PC-9 (cell line): ENCODE data around the gene SPRY2. TPM values are rescaled to one million over a fixed set of nuclear protein-coding genes. Genes with fewer than 3 reads are reported as not detected.
A peak's percentile ranks its signal among the peaks of the same experiment; 100 is the strongest.

ENCODE experiments used
- Bru-seq: library from RNA; stranded (reverse); fragments of 400-500 nt; gene quantifications from one replicate; lab custom pipeline; 2021; lab: Mats Ljungman, UMichigan
- BruChase-seq, 2 experiments: library from RNA; stranded (reverse); fragments of 400-500 nt; gene quantifications; one replicate each; lab custom pipeline; 2021; lab: Mats Ljungman, UMichigan
- BruUV-seq: library from RNA; stranded (reverse); fragments of 400-500 nt; replicated peaks from 2 replicates; lab custom pipeline; 2021; lab: Mats Ljungman, UMichigan
- CTCF ChIA-PET: fragments of 300-600 bp; sonication (Branson Sonifier 250); formaldehyde crosslinking; loops from one replicate; lab custom pipeline; 2022; ENCODE audit warnings: antibody characterized with exemption; lab: Charles Lee
- POLR2A ChIA-PET: fragments of 300-600 bp; sonication (Branson Sonifier 250); formaldehyde crosslinking; loops from one replicate; lab custom pipeline; 2022; ENCODE audit warnings: antibody characterized with exemption; ENCODE audit not compliant: unreplicated experiment; lab: Charles Lee
- DNase-seq, 2 experiments: peaks; one replicate each; pipeline versions ENCODE4 v3.0.0 to v3.0.0-alpha.2; 2015 to 2022; ENCODE audit warnings: mixed read lengths in 1 of 2
- H2AFZ ChIP-seq: fragments of 200-600 bp; sonication (generic); 2 replicates; pipeline ENCODE4 v1.8.1; 2017; ENCODE audit warnings: antibody characterized with exemption
- H3F3A ChIP-seq: fragments of 200-600 bp; sonication (generic); 2 replicates; pipeline ENCODE4 v1.8.1; 2017; ENCODE audit warnings: antibody characterized with exemption, mild to moderate bottlenecking, low read depth; ENCODE audit not compliant: insufficient read depth
- H3K27ac ChIP-seq: fragments of 200-600 bp; sonication (generic); 2 replicates; pipeline ENCODE4 v1.6.1; 2016; ENCODE audit warnings: mixed run types
- H3K27me3 ChIP-seq: fragments of 200-600 bp; sonication (generic); 2 replicates; pipeline ENCODE4 v1.6.1; 2016; ENCODE audit warnings: low read depth, mixed run types; ENCODE audit not compliant: insufficient read depth
- H3K36me3 ChIP-seq: fragments of 200-600 bp; sonication (generic); 2 replicates; pipeline ENCODE4 v1.6.1; 2016; ENCODE audit warnings: low read depth, mixed run types
- H3K4me1 ChIP-seq: fragments of 200-600 bp; sonication (generic); replicated peaks from 2 replicates; pipeline ENCODE4 v1.6.1; 2016; ENCODE audit warnings: mixed run types; ENCODE audit not compliant: insufficient read depth
- H3K4me2 ChIP-seq: fragments of 200-600 bp; sonication (generic); 2 replicates; pipeline ENCODE4 v1.6.1; 2017; ENCODE audit warnings: mixed run types
- H3K4me3 ChIP-seq: fragments of 200-600 bp; sonication (generic); 2 replicates; pipeline ENCODE4 v1.6.1; 2016; ENCODE audit warnings: mixed run types
- H3K79me2 ChIP-seq: fragments of 200-600 bp; sonication (generic); 2 replicates; pipeline ENCODE4 v1.6.1; 2017; ENCODE audit warnings: low read depth, mixed run types
- H3K9me2 ChIP-seq: fragments of 200-600 bp; sonication (generic); 2 replicates; pipeline ENCODE4 v1.8.1; 2017; ENCODE audit warnings: mild to moderate bottlenecking; ENCODE audit not compliant: insufficient read depth
- H3K9me3 ChIP-seq: fragments of 200-600 bp; sonication (generic); 2 replicates; pipeline ENCODE4 v1.8.1; 2016; ENCODE audit warnings: low read depth; ENCODE audit not compliant: insufficient read depth
- H4K20me1 ChIP-seq: fragments of 200-600 bp; sonication (generic); 2 replicates; pipeline ENCODE4 v1.8.1; 2017; ENCODE audit not compliant: insufficient read depth
- CTCF ChIP-seq: fragments of 200-600 bp; sonication (generic); conservative IDR thresholded peaks from 2 replicates; pipeline ENCODE4 v1.6.1; 2017; ENCODE audit warnings: mixed run types, antibody characterized with exemption, mild to moderate bottlenecking, moderate library complexity
- EZH2 ChIP-seq: fragments of 200-600 bp; sonication (generic); IDR thresholded peaks from 2 replicates; pipeline ENCODE4 v1.8.0; 2017; ENCODE audit warnings: antibody characterized with exemption, low read depth
- intact Hi-C: fragments of 100-400 bp; cut with micrococcal nuclease; formaldehyde crosslinking; loops from one replicate; pipeline ENCODE4 v1.10.0; 2022; ENCODE audit not compliant: unreplicated experiment
- long read RNA-seq: library from polyadenylated mRNA; stranded (forward); transcript quantifications from one replicate; pipeline ENCODE4 v2.0.0, GENCODE V29; 2022
- total RNA-seq: library from RNA; stranded (reverse); gene quantifications from 2 replicates; pipeline ENCODE4 v1.2.3, GENCODE V29; 2021

Gene SPRY2
- total RNA-seq, result 13.4 and 15.8 TPM in 2 replicates
- Bru-seq, nascent RNA, result percentile 94 among the genes with signal in this experiment
- BruChase-seq, experiment 1, labeled RNA remaining after a 2-hour chase, result percentile 95 among the genes with signal in this experiment
- percentile 61 among the genes with signal in this experiment for BruChase-seq, experiment 2, labeled RNA remaining after a 6-hour chase
- long read RNA-seq, transcript SPRY2-202 (2 exons, 2,111 nt), result major isoform, 11 of 12 reads
- long read RNA-seq, partial matches to known transcripts, result 0 of 12 reads
- long read RNA-seq, other reads (novel, unspliced or antisense), result 1 of 12 reads

- ChIA-PET CTCF (interaction anchor here (0.6 to 1.3 kb wide), 5 partner anchors 9 to 911 kb away, joined by 3 to 6 read pairs (median 4); no protein-coding TSS in a partner anchor), POLR2A (interaction anchor here (0.5 to 1.0 kb wide), 14 partner anchors 138 to 938 kb away, joined by 3 to 10 read pairs (median 5); no protein-coding TSS in a partner anchor)
- peak within 1 kb of the TSS; percentile 87 for H2AFZ ChIP-seq
- peak; percentile 85 to 91 for DNase-seq
- H3K36me3 ChIP-seq, result peaks cover 7% of the 10 kb centered on the region; the same call in 1 of the 2 replicates
- TF ChIP-seq EZH2 (no peak), CTCF (no peak)
- H3K9me3 ChIP-seq, result no peaks in the 10 kb centered on the region
- no peaks in the 10 kb centered on the region for H3K27me3 ChIP-seq
- peaks cover 45% of the 10 kb centered on the region for H3K79me2 ChIP-seq
- no peaks in the 10 kb centered on the region for H3K9me2 ChIP-seq
- peaks cover 8% of the 10 kb centered on the region for H3K4me1 ChIP-seq
- H3K4me2 ChIP-seq, result peak within 1 kb of the TSS; percentile 91
- intact Hi-C loops, result loop anchor here (1.0 to 10.0 kb wide), 8 partner anchors 101 to 939 kb away; no protein-coding TSS in a partner anchor
- no TSS peak for BruUV-seq
- peaks cover 20% of the 10 kb centered on the region for H4K20me1 ChIP-seq
- no peaks in the 10 kb centered on the region; the same call in 1 of the 2 replicates for H3F3A ChIP-seq
- peak within 1 kb of the TSS; percentile 72 for H3K27ac ChIP-seq
- H3K4me3 ChIP-seq, result peak within 1 kb of the TSS; percentile 94
Observed at GRCh38 chr13:80341101-80341755, at the start of gene SPRY2. Gene SPRY2 (minus strand): TSS chr13:80341126. CDS start chr13:80337705, 3,421 bp downstream.

GRCh38 chr13:80390338-80390737 lies 49.4 kb upstream of the SPRY2 start:
- Histone ChIP-seq H2AFZ (no peak overlapping the region), H3K9me2 (no peaks in the 10 kb centered on the region), H3K9me3 (no peaks in the 10 kb centered on the region), H3K27ac (no peak overlapping the region), H4K20me1 (no peaks in the 10 kb centered on the region), H3F3A (no peaks in the 10 kb centered on the region), H3K4me2 (no peak overlapping the region), H3K4me3 (no peak overlapping the region), H3K36me3 (no peaks in the 10 kb centered on the region), H3K79me2 (no peaks in the 10 kb centered on the region), H3K4me1 (no peaks in the 10 kb centered on the region), H3K27me3 (no peaks in the 10 kb centered on the region)
- intact Hi-C loops, result no loop called here
- POLR2A ChIA-PET, result no interaction called here
- no TSS peak for BruUV-seq
- DNase-seq, result no peak
- CTCF ChIA-PET, result no interaction called here
- TF ChIP-seq EZH2 (no peak), CTCF (no peak)

- no TSS peak for BruUV-seq
- intact Hi-C loops, result no loop called here
- Histone ChIP-seq H3K36me3 (no peaks in the 10 kb centered on the region), H3K4me2 (no peak overlapping the region), H3F3A (no peaks in the 10 kb centered on the region), H4K20me1 (no peaks in the 10 kb centered on the region), H3K4me3 (no peak overlapping the region), H3K27ac (no peak overlapping the region), H3K4me1 (no peaks in the 10 kb centered on the region), H3K9me2 (no peaks in the 10 kb centered on the region), H3K9me3 (no peaks in the 10 kb centered on the region), H2AFZ (no peak overlapping the region), H3K79me2 (no peaks in the 10 kb centered on the region), H3K27me3 (peaks cover 2% of the 10 kb centered on the region; the same call in 1 of the 2 replicates)
- no peak for DNase-seq
- TF ChIP-seq EZH2 (no peak), CTCF (no peak)
- POLR2A ChIA-PET, result no interaction called here
- CTCF ChIA-PET, result no interaction called here
Observed at GRCh38 chr13:80389073-80390038, 48.4 kb upstream of the SPRY2 start.
